Urothelium cell line (cell line): ENCODE data around the gene STARD3.

ENCODE experiments used
- DNase-seq: peaks from one replicate; pipeline ENCODE4 v3.0.0; 2011; ENCODE audit warnings: low spot score, mixed read lengths
- FAIRE-seq: peaks from 2 replicates; lab custom pipeline; 2011; peaks lifted over from hg19 to GRCh38; lab: Jason Lieb, UNC

The STARD3 gene

GRCh38 chr17:39669897-39670735 lies 33.2 kb downstream of the STARD3 start:
- FAIRE-seq (no peak), DNase-seq (no peak)

- FAIRE-seq (no peak), DNase-seq (no peak)
Measured at GRCh38 chr17:39670746-39671145, 33.8 kb downstream of the STARD3 start.

GRCh38 chr17:39671651-39672521 lies 34.9 kb downstream of the STARD3 start:
- FAIRE-seq (no peak), DNase-seq (no peak)

- DNase-seq, result no peak
- peak; percentile 37 for FAIRE-seq
Measured at GRCh38 chr17:39672522-39673334, 35.8 kb downstream of the STARD3 start.

- DNase-seq (no peak), FAIRE-seq (no peak)
Measured at GRCh38 chr17:39673335-39674081, 36.6 kb downstream of the STARD3 start.

- DNase-seq, result no peak
- no peak for FAIRE-seq
Measured at GRCh38 chr17:39674179-39674578, 37.2 kb downstream of the STARD3 start.

GRCh38 chr17:39674702-39675389 lies 37.9 kb downstream of the STARD3 start:
- DNase-seq (no peak), FAIRE-seq (no peak)

GRCh38 chr17:39675390-39676082 lies 38.6 kb downstream of the STARD3 start:
- DNase-seq (no peak), FAIRE-seq (no peak)

GRCh38 chr17:39676198-39676819 lies 39.4 kb downstream of the STARD3 start:
- FAIRE-seq (no peak), DNase-seq (peak; percentile 34)

GRCh38 chr17:39677072-39677471 lies 40.1 kb downstream of the STARD3 start:
- DNase-seq, result no peak

GRCh38 chr17:39677542-39678339 lies 40.8 kb downstream of the STARD3 start:
- no peak for FAIRE-seq
- DNase-seq, result no peak

More at GRCh38 chr17:39677072-39677471, 40.1 kb downstream of the STARD3 start:
- FAIRE-seq, result peak; percentile 13

GRCh38 chr17:39678340-39679116 lies 41.6 kb downstream of the STARD3 start:
- DNase-seq, result no peak
- FAIRE-seq, result no peak

GRCh38 chr17:39679521-39680192 lies 42.7 kb downstream of the STARD3 start:
- FAIRE-seq (no peak), DNase-seq (no peak)

- DNase-seq (no peak), FAIRE-seq (no peak)
Measured at GRCh38 chr17:39683295-39683939, 46.5 kb downstream of the STARD3 start.

- FAIRE-seq, result no peak
Measured at GRCh38 chr17:39684369-39685192, 47.6 kb downstream of the STARD3 start.

More at GRCh38 chr17:39684369-39685192, 47.6 kb downstream of the STARD3 start:
- no peak for DNase-seq
